Stimulated activated CD4-positive, alpha-beta T cell treated with anti-CD3 and anti-CD28 coated beads, Interleukin-15, amount 100 ng/mL, for 48 hours (primary cell): ENCODE results near the gene FSTL4.
"Not testable (repeated sequence)": the region's sequence is repeated elsewhere in the genome, so short reads cannot be mapped to it uniquely, and the experiment has no call there.

Source experiments
- DNase-seq, 2 donors: peaks; one replicate each; pipeline ENCODE4 v3.0.0-alpha.2; 2020; ENCODE audit warnings: low read depth in 2 of 2

Gene FSTL4

GRCh38 chr5:133226186-133226585 is 386.2 kb downstream of the FSTL4 start:
- no peak for DNase-seq

- no peak for DNase-seq
Observed at GRCh38 chr5:133225671-133226152, 386.6 kb downstream of the FSTL4 start.

- no peak for DNase-seq
Observed at GRCh38 chr5:133222979-133223378, 389.4 kb downstream of the FSTL4 start.

GRCh38 chr5:133222521-133222920 is 389.8 kb downstream of the FSTL4 start:
- DNase-seq = no peak

GRCh38 chr5:133222040-133222439 is 390.3 kb downstream of the FSTL4 start:
- no peak for DNase-seq

- no peak for DNase-seq
Observed at GRCh38 chr5:133220851-133221674, 391.3 kb downstream of the FSTL4 start.

GRCh38 chr5:133219296-133219695 is 393.0 kb downstream of the FSTL4 start:
- no peak for DNase-seq

GRCh38 chr5:133216138-133216537 is 396.2 kb downstream of the FSTL4 start:
- DNase-seq = not testable (repeated sequence)

GRCh38 chr5:133214153-133214820 is 398.1 kb downstream of the FSTL4 start:
- no peak for DNase-seq

- DNase-seq = no peak
Observed at GRCh38 chr5:133205649-133206048, 406.7 kb downstream of the FSTL4 start.

- no peak for DNase-seq
Observed at GRCh38 chr5:133205204-133205603, 407.1 kb downstream of the FSTL4 start.

GRCh38 chr5:133203317-133204305 is 408.7 kb downstream of the FSTL4 start:
- DNase-seq = no peak

- DNase-seq = no peak
Observed at GRCh38 chr5:133202066-133202665, 410.2 kb downstream of the FSTL4 start.

- DNase-seq = no peak
Observed at GRCh38 chr5:133201310-133201709, 411.0 kb downstream of the FSTL4 start.

GRCh38 chr5:133200256-133200655 is 412.1 kb downstream of the FSTL4 start:
- no peak for DNase-seq

- DNase-seq = no peak
Observed at GRCh38 chr5:133199417-133200178, 412.7 kb downstream of the FSTL4 start.

- no peak for DNase-seq
Observed at GRCh38 chr5:133198511-133198910, 413.8 kb downstream of the FSTL4 start.

- DNase-seq = no peak
Observed at GRCh38 chr5:133196441-133197085, 415.8 kb downstream of the FSTL4 start.

- DNase-seq = no peak
Observed at GRCh38 chr5:133195250-133195649, 417.1 kb downstream of the FSTL4 start.

- DNase-seq = no peak
Observed at GRCh38 chr5:133193794-133194193, 418.5 kb downstream of the FSTL4 start.
